Activated CD4-positive, alpha-beta memory T cell treated with anti-CD3 and anti-CD28 coated beads for 36 hours (primary cell): ENCODE results near the gene NOS3. TPM values are rescaled to one million over a fixed set of nuclear protein-coding genes. Genes with fewer than 3 reads are reported as not detected.

Experiments
- CTCF ChIA-PET: fragments of 350-600 bp; sonication (Branson Sonifier 250); formaldehyde crosslinking; loops from one replicate; lab custom pipeline; 2021; ENCODE audit warnings: antibody characterized with exemption, inconsistent platforms; lab: Charles Lee
- POLR2A ChIA-PET: fragments of 350-600 bp; sonication (Branson Sonifier 250); formaldehyde crosslinking; loops from one replicate; lab custom pipeline; 2021; ENCODE audit warnings: antibody characterized with exemption; lab: Charles Lee
- DNase-seq: peaks from one replicate; pipeline ENCODE4 v3.0.0-alpha.2; 2020
- H3K27ac Mint-ChIP-seq: one replicate; pipeline ENCODE4 v1.8.0; 2021; ENCODE audit warnings: mixed read lengths
- H3K27me3 Mint-ChIP-seq: one replicate; pipeline ENCODE4 v1.8.0; 2021; ENCODE audit warnings: mixed read lengths
- H3K36me3 Mint-ChIP-seq: one replicate; pipeline ENCODE4 v1.8.0; 2021; ENCODE audit warnings: mixed read lengths
- H3K4me1 Mint-ChIP-seq: one replicate; pipeline ENCODE4 v1.8.0; 2021; ENCODE audit warnings: low read depth, mixed read lengths
- H3K4me3 Mint-ChIP-seq: one replicate; pipeline ENCODE4 v1.8.0; 2021; ENCODE audit warnings: mild to moderate bottlenecking, mixed read lengths
- H3K9me3 Mint-ChIP-seq: one replicate; pipeline ENCODE4 v1.8.0; 2021; ENCODE audit warnings: mixed read lengths
- intact Hi-C: fragments of 100-400 bp; cut with micrococcal nuclease; formaldehyde crosslinking; loops from one replicate; pipeline ENCODE4 v1.15.1; 2023
- total RNA-seq, 2 experiments: library from RNA; stranded (reverse); gene quantifications; one replicate each; pipeline ENCODE4 v1.2.3, GENCODE V29; 2021

NOS3 gene
- total RNA-seq, 2 experiments from 2014 or later: 10.4 to 13.2 TPM

- DNase-seq: peak; percentile 72
- CTCF ChIA-PET: interaction anchor here (0.8 to 1.9 kb wide), 7 partner anchors 9 to 54 kb away, joined by 3 to 13 read pairs (median 5); partner anchors contain the start of gene ABCB8
- intact Hi-C loops: loop anchor here (10.0 kb wide), 1 partner anchor 295 kb away; no protein-coding TSS in a partner anchor
- POLR2A ChIA-PET: interaction anchor here (0.6 to 2.1 kb wide), 3 partner anchors 13 to 48 kb away, joined by 3 to 5 read pairs (median 3); no protein-coding TSS in a partner anchor
- Mint-ChIP-seq H3K27me3 (no peaks in the 10 kb centered on the region), H3K36me3 (no peaks in the 10 kb centered on the region), H3K4me1 (peaks cover 25% of the 10 kb centered on the region), H3K4me3 (peak within 1 kb of the TSS; percentile 89), H3K9me3 (no peaks in the 10 kb centered on the region), H3K27ac (peak within 1 kb of the TSS; percentile 89)
Observed at GRCh38 chr7:151059367-151060112, 68.7 kb downstream of the NOS3 start, which contains the start of gene SLC4A2. Gene SLC4A2 (plus strand): TSS chr7:151059589. CDS start chr7:151061988, 2,399 bp downstream.

GRCh38 chr7:151060113-151060415, 69.2 kb downstream of the NOS3 start:
- Mint-ChIP-seq H3K9me3 (no peaks in the 10 kb centered on the region), H3K4me1 (peaks cover 25% of the 10 kb centered on the region), H3K27me3 (no peaks in the 10 kb centered on the region), H3K36me3 (no peaks in the 10 kb centered on the region), H3K27ac (peak overlapping the region; percentile 28), H3K4me3 (peak overlapping the region; percentile 89)
- ChIA-PET CTCF (interaction anchor here (0.8 to 1.9 kb wide), 8 partner anchors 9 to 64 kb away, joined by 3 to 13 read pairs (median 4); partner anchors contain the start of gene ABCB8), POLR2A (interaction anchor here (0.8 to 2.1 kb wide), 3 partner anchors 11 to 49 kb away, joined by 3 to 5 read pairs (median 4); no protein-coding TSS in a partner anchor)
- no peak for DNase-seq
- intact Hi-C loops: no loop called here

- Mint-ChIP-seq H3K27me3 (no peaks in the 10 kb centered on the region), H3K27ac (no peak overlapping the region), H3K9me3 (no peaks in the 10 kb centered on the region), H3K4me3 (peak overlapping the region; percentile 89), H3K36me3 (peaks cover 5% of the 10 kb centered on the region), H3K4me1 (peaks cover 25% of the 10 kb centered on the region)
- POLR2A ChIA-PET: interaction anchor here (0.7 to 2.1 kb wide), 5 partner anchors 11 to 50 kb away, joined by 3 to 5 read pairs (median 3); partner anchors contain the start of gene TMUB1
- CTCF ChIA-PET: interaction anchor here (0.8 to 1.9 kb wide), 8 partner anchors 10 to 64 kb away, joined by 3 to 13 read pairs (median 4); partner anchors contain the start of gene ABCB8
- intact Hi-C loops: no loop called here
- peak; percentile 38 for DNase-seq
Observed at GRCh38 chr7:151060416-151061212, 69.8 kb downstream of the NOS3 start.

- H3K36me3 Mint-ChIP-seq: peaks cover 6% of the 10 kb centered on the region
- H3K4me3 Mint-ChIP-seq: peak overlapping the region; percentile 89
- no peak overlapping the region for H3K27ac Mint-ChIP-seq
Observed at GRCh38 chr7:151061213-151062110, 70.6 kb downstream of the NOS3 start.

GRCh38 chr7:151062111-151062398, 71.2 kb downstream of the NOS3 start:
- H3K27me3 Mint-ChIP-seq: no peaks in the 10 kb centered on the region
- DNase-seq: no peak
- intact Hi-C loops: no loop called here
- ChIA-PET POLR2A (no interaction called here), CTCF (interaction anchor here (1.3 kb wide), 1 partner anchor 34 kb away, joined by 3 read pairs; the partner anchor contains the start of gene ABCB8)
- peaks cover 19% of the 10 kb centered on the region for H3K4me1 Mint-ChIP-seq
- no peak overlapping the region for H3K27ac Mint-ChIP-seq
- peaks cover 6% of the 10 kb centered on the region for H3K36me3 Mint-ChIP-seq
- H3K9me3 Mint-ChIP-seq: no peaks in the 10 kb centered on the region
- no peak overlapping the region for H3K4me3 Mint-ChIP-seq

More at GRCh38 chr7:151061213-151062110, 70.6 kb downstream of the NOS3 start:
- no peak for DNase-seq
- ChIA-PET POLR2A (interaction anchor here (0.7 to 1.5 kb wide), 3 partner anchors 10 to 22 kb away, joined by 3 to 4 read pairs (median 3); partner anchors contain the start of gene TMUB1), CTCF (interaction anchor here (1.7 kb wide), 3 partner anchors 33 to 63 kb away, joined by 7 to 13 read pairs (median 7); partner anchors contain the start of gene ABCB8)
- no peaks in the 10 kb centered on the region for H3K9me3 Mint-ChIP-seq
- peaks cover 25% of the 10 kb centered on the region for H3K4me1 Mint-ChIP-seq
- intact Hi-C loops: no loop called here
- H3K27me3 Mint-ChIP-seq: no peaks in the 10 kb centered on the region

GRCh38 chr7:151062399-151063211, 71.8 kb downstream of the NOS3 start:
- CTCF ChIA-PET: interaction anchor here (0.8 to 1.3 kb wide), 2 partner anchors 34 to 78 kb away, joined by 3 read pairs; partner anchors contain the start of gene ABCB8
- DNase-seq: no peak
- Mint-ChIP-seq H3K4me1 (peaks cover 15% of the 10 kb centered on the region), H3K27me3 (no peaks in the 10 kb centered on the region), H3K27ac (no peak overlapping the region), H3K4me3 (no peak overlapping the region), H3K9me3 (no peaks in the 10 kb centered on the region), H3K36me3 (peaks cover 9% of the 10 kb centered on the region)
- intact Hi-C loops: no loop called here
- POLR2A ChIA-PET: interaction anchor here (0.6 kb wide), 1 partner anchor 316 kb away, joined by 5 read pairs; no protein-coding TSS in a partner anchor

- intact Hi-C loops: no loop called here
- Mint-ChIP-seq H3K4me1 (peaks cover 15% of the 10 kb centered on the region), H3K36me3 (peaks cover 11% of the 10 kb centered on the region), H3K27ac (no peak overlapping the region), H3K4me3 (no peak overlapping the region), H3K9me3 (no peaks in the 10 kb centered on the region), H3K27me3 (no peaks in the 10 kb centered on the region)
- ChIA-PET CTCF (interaction anchor here (0.8 to 1.3 kb wide), 2 partner anchors 35 to 79 kb away, joined by 3 read pairs; partner anchors contain the start of gene ABCB8), POLR2A (interaction anchor here (0.6 kb wide), 1 partner anchor 315 kb away, joined by 5 read pairs; no protein-coding TSS in a partner anchor)
- DNase-seq: no peak
Observed at GRCh38 chr7:151063212-151063561, 72.4 kb downstream of the NOS3 start.

Other genes starting within 250 kb of the NOS3 start
- not detected for gene TMEM176B, start 190.7 kb upstream of the NOS3 start, total RNA-seq
- gene TMEM176A, start 190.2 kb upstream of the NOS3 start, total RNA-seq: not detected
- gene AOC1, start 138.5 kb upstream of the NOS3 start, total RNA-seq: not detected
- under 1 TPM; 0.34 to 0.45 TPM for gene KCNH2, start 12.7 kb upstream of the NOS3 start, total RNA-seq
- 1 to 10 TPM; 3.5 to 4.6 TPM for gene ATG9B, start 33.5 kb downstream of the NOS3 start, total RNA-seq
- gene ABCB8, start 37.4 kb downstream of the NOS3 start, total RNA-seq: 10 to 100 TPM; 48.4 to 49.5 TPM
- 1 to 10 TPM; 5.3 to 7.6 TPM for gene ASIC3, start 57.5 kb downstream of the NOS3 start, total RNA-seq
- gene CDK5, start 66.9 kb downstream of the NOS3 start, total RNA-seq: 10 to 100 TPM; 12.8 to 14.1 TPM
- gene SLC4A2, start 68.6 kb downstream of the NOS3 start, total RNA-seq: 10 to 100 TPM; 46.7 to 50.5 TPM
- 10 to 100 TPM; 56.8 to 57.4 TPM for gene FASTK, start 89.8 kb downstream of the NOS3 start, total RNA-seq
- gene TMUB1, start 92.5 kb downstream of the NOS3 start, total RNA-seq: 10 to 100 TPM; 53.8 to 60.9 TPM
- 10 to 100 TPM; 29.8 to 36.5 TPM for gene AGAP3, start 95.5 kb downstream of the NOS3 start, total RNA-seq
- gene GBX1, start 176.7 kb downstream of the NOS3 start, total RNA-seq: not detected
- not detected for gene ASB10, start 196.2 kb downstream of the NOS3 start, total RNA-seq
- not detected for gene H2BK1, start 219.5 kb downstream of the NOS3 start, total RNA-seq
- gene ABCF2, start 236.2 kb downstream of the NOS3 start, total RNA-seq: 10 to 100 TPM; 41.1 to 41.2 TPM
- gene CHPF2, start 241.5 kb downstream of the NOS3 start, total RNA-seq: 10 to 100 TPM; 33.6 to 34.2 TPM